Parietal lobe (tissue), 2 donors: ENCODE results near the gene SLC4A3. TPM values are rescaled to one million over a fixed set of nuclear protein-coding genes. Genes with fewer than 3 reads are reported as not detected.

Experiments
- small RNA-seq: library from RNA; depleted of rRNA; stranded (forward); fragments of <200 nt; gene quantifications from one replicate; pipeline ENCODE3, GENCODE V24; 2014; ENCODE audit warnings: low replicate concordance
- total RNA-seq: library from RNA; depleted of rRNA; stranded (reverse); fragments of >200 nt; gene quantifications from one replicate; pipeline ENCODE4 v1.2.3, GENCODE V29; 2014

SLC4A3 gene
- total RNA-seq, result 34.4 TPM

GRCh38 chr2:219627103-219628100 is at the start of gene SLC4A3:
TSS of gene SLC4A3 (plus strand) at chr2:219627630. CDS start at chr2:219627993, 363 bp downstream.

GRCh38 chr2:219597552-219598307 is 29.7 kb upstream of the SLC4A3 start, which contains the start of gene STK11IP:
TSS of gene STK11IP (plus strand) at chr2:219597857. CDS start at chr2:219598120, 263 bp downstream.

Small RNA genes lying within 50 kb of the gene (small RNA-seq; reads per million reads assigned to genes)
- gene RN7SKP213, result not detected

Other genes starting within 250 kb of the SLC4A3 start
- gene DNPEP, start 239.7 kb upstream of the SLC4A3 start, total RNA-seq, result 17.2 TPM
- gene DES, start 209.3 kb upstream of the SLC4A3 start, total RNA-seq, result not detected
- gene SPEG, start 192.8 kb upstream of the SLC4A3 start, total RNA-seq, result 24.7 TPM
- 11.3 TPM for gene GMPPA, start 128.7 kb upstream of the SLC4A3 start, total RNA-seq
- gene ASIC4, start 113.1 kb upstream of the SLC4A3 start, total RNA-seq, result 4.1 TPM
- 32.2 TPM for gene CHPF, start 83.8 kb upstream of the SLC4A3 start, total RNA-seq
- gene TMEM198, start 83.6 kb upstream of the SLC4A3 start, total RNA-seq, result 15.7 TPM
- gene OBSL1, start 56.1 kb upstream of the SLC4A3 start, total RNA-seq, result 79.5 TPM
- gene INHA, start 55.3 kb upstream of the SLC4A3 start, total RNA-seq, result not detected
- gene STK11IP, start 29.8 kb upstream of the SLC4A3 start, total RNA-seq, result 24.4 TPM